ENCODE measurements around the gene SLC5A5. TPM values are rescaled to one million over a fixed set of nuclear protein-coding genes. Genes with fewer than 3 reads are reported as not detected.

SLC5A5 gene
- total RNA-seq, 2 donors from 2014 or later = 1.3 to 2.0 TPM

Other genes with a start within 250 kb of the SLC5A5 start
- gene UNC13A, start 183.6 kb upstream of the SLC5A5 start, total RNA-seq = not detected
- gene MAP1S, start 152.5 kb upstream of the SLC5A5 start, total RNA-seq = 10 to 100 TPM; 34.6 to 36.0 TPM
- 10 to 100 TPM; 69.2 to 71.9 TPM for gene FCHO1, start 120.5 kb upstream of the SLC5A5 start, total RNA-seq
- gene B3GNT3, start 76.8 kb upstream of the SLC5A5 start, total RNA-seq = under 1 TPM; 0.52 to 0.94 TPM
- 1 to 10 TPM; 5.0 to 9.1 TPM for gene INSL3, start 50.4 kb upstream of the SLC5A5 start, total RNA-seq
- 100 to 1,000 TPM; 149 to 211 TPM for gene JAK3, start 24.0 kb upstream of the SLC5A5 start, total RNA-seq
- 1,000 to 10,000 TPM; 3,447 to 3,486 TPM for gene RPL18A, start 12.0 kb upstream of the SLC5A5 start, total RNA-seq
- 10 to 100 TPM; 21.8 to 27.0 TPM for gene CCDC124, start 61.1 kb downstream of the SLC5A5 start, total RNA-seq
- not detected for gene KCNN1, start 95.2 kb downstream of the SLC5A5 start, total RNA-seq
- 100 to 1,000 TPM; 165 to 166 TPM for gene ARRDC2, start 136.2 kb downstream of the SLC5A5 start, total RNA-seq
- gene IL12RB1, start 215.0 kb downstream of the SLC5A5 start, total RNA-seq = 10 to 100 TPM; 56.7 to 71.1 TPM
- gene MAST3, start 225.8 kb downstream of the SLC5A5 start, total RNA-seq = 10 to 100 TPM; 38.2 to 50.8 TPM